CD14-positive monocyte (primary cell): Measurements from ENCODE around the gene H1-8. TPM values are rescaled to one million over a fixed set of nuclear protein-coding genes. Genes with fewer than 3 reads are reported as not detected.

Experiments used
- DNase-seq, 3 donors: peaks; one replicate each; pipeline ENCODE4 v3.0.0-alpha.2; 2011 to 2022
- H2AFZ ChIP-seq: 2 replicates; pipeline ENCODE4 v1.6.0; 2012; ENCODE audit warnings: mild to moderate bottlenecking, low read depth, low read length, inconsistent platforms; ENCODE audit not compliant: insufficient read depth, poor library complexity, severe bottlenecking
- H3K27ac ChIP-seq, 2 donors: 1 replicate in 1 of 2; 2 replicates in 1 of 2; pipeline ENCODE4 v1.5.1; 2012 to 2013; ENCODE audit warnings: low read length in 2 of 2, control low read depth in 1 of 2, inconsistent platforms in 1 of 2, low read depth in 1 of 2, mild to moderate bottlenecking in 1 of 2
- H3K27me3 ChIP-seq, 2 donors: one replicate each; pipeline versions ENCODE4 v1.6.0 to v1.6.1; 2011 to 2013; ENCODE audit warnings: low read length in 2 of 2; ENCODE audit not compliant: control insufficient read depth in 2 of 2, insufficient read depth in 2 of 2
- H3K36me3 ChIP-seq, 2 donors: replicated peaks in 1 of 2; 1 replicate in 1 of 2; 2 replicates in 1 of 2; pipeline versions ENCODE4 v1.5.1 to v1.6.1; 2012 to 2013; ENCODE audit warnings: low read length in 2 of 2, control low read depth in 1 of 2, inconsistent platforms in 1 of 2, mild to moderate bottlenecking in 1 of 2; ENCODE audit not compliant: insufficient read depth in 2 of 2, control insufficient read depth in 1 of 2
- H3K4me1 ChIP-seq, 2 donors: 1 replicate in 1 of 2; 2 replicates in 1 of 2; pipeline versions ENCODE4 v1.5.1 to v1.6.1; 2012 to 2013; ENCODE audit warnings: low read length in 2 of 2, control low read depth in 1 of 2, inconsistent platforms in 1 of 2, mild to moderate bottlenecking in 1 of 2, moderate library complexity in 1 of 2; ENCODE audit not compliant: insufficient read depth in 2 of 2, control insufficient read depth in 1 of 2
- H3K4me2 ChIP-seq: replicated peaks from 2 replicates; pipeline ENCODE3; 2012; ENCODE audit warnings: low read length, moderate library complexity, mild to moderate bottlenecking; ENCODE audit not compliant: poor library complexity, severe bottlenecking; ENCODE audit errors: extremely low read depth
- H3K4me3 ChIP-seq, 3 experiments: fragments of 200-600 bp in 1 of 3; sonication (generic) in 1 of 3; replicated peaks in 1 of 3; 1 replicate in 2 of 3; 2 replicates in 1 of 3; pipeline ENCODE4 v1.5.1; 2011 to 2013; ENCODE audit warnings: low read length in 3 of 3, mild to moderate bottlenecking in 3 of 3, control low read depth in 2 of 3, low read depth in 2 of 3, inconsistent platforms in 1 of 3, moderate library complexity in 1 of 3
- H3K79me2 ChIP-seq: 2 replicates; pipeline ENCODE4 v1.6.0; 2012; ENCODE audit warnings: mild to moderate bottlenecking, control low read depth, inconsistent platforms, low read length, moderate library complexity; ENCODE audit not compliant: insufficient read depth
- H3K9ac ChIP-seq: 2 replicates; pipeline ENCODE4 v1.6.0; 2017; ENCODE audit warnings: low read length, mild to moderate bottlenecking; ENCODE audit not compliant: insufficient read depth, poor library complexity, severe bottlenecking
- H3K9me3 ChIP-seq, 2 donors: replicated peaks in 1 of 2; 1 replicate in 1 of 2; 2 replicates in 1 of 2; pipeline versions ENCODE4 v1.5.1 to v1.6.1; 2012 to 2013; ENCODE audit warnings: low read length in 2 of 2, control low read depth in 1 of 2; ENCODE audit not compliant: control insufficient read depth in 1 of 2, insufficient read depth in 1 of 2
- H4K20me1 ChIP-seq: 2 replicates; pipeline ENCODE4 v1.6.0; 2012; ENCODE audit warnings: mild to moderate bottlenecking, low read length, control low read depth, moderate library complexity; ENCODE audit not compliant: insufficient read depth
- H3K27ac Mint-ChIP-seq, 7 donors: one replicate each; pipeline ENCODE4 v1.8.0; 2020; ENCODE audit warnings: mild to moderate bottlenecking in 7 of 7, mixed read lengths in 7 of 7, moderate library complexity in 6 of 7, inconsistent platforms in 2 of 7
- H3K27me3 Mint-ChIP-seq, 3 donors: one replicate each; pipeline ENCODE4 v1.8.0; 2021 to 2022; ENCODE audit warnings: low read depth in 3 of 3, mild to moderate bottlenecking in 3 of 3, mixed read lengths in 3 of 3, moderate library complexity in 3 of 3, inconsistent platforms in 1 of 3
- H3K36me3 Mint-ChIP-seq, 2 donors: one replicate each; pipeline ENCODE4 v1.8.0; 2020; ENCODE audit warnings: mixed read lengths in 2 of 2, inconsistent platforms in 1 of 2, mild to moderate bottlenecking in 1 of 2
- H3K4me1 Mint-ChIP-seq: one replicate; pipeline ENCODE4 v1.8.0; 2020; ENCODE audit warnings: mild to moderate bottlenecking, mixed read lengths
- H3K4me3 Mint-ChIP-seq, 2 donors: one replicate each; pipeline ENCODE4 v1.8.0; 2020; ENCODE audit warnings: mild to moderate bottlenecking in 2 of 2, mixed read lengths in 2 of 2, moderate library complexity in 1 of 2
- H3K9me3 Mint-ChIP-seq, 7 donors: one replicate each; pipeline ENCODE4 v1.8.0; 2020 to 2022; ENCODE audit warnings: mixed read lengths in 7 of 7, mild to moderate bottlenecking in 6 of 7, moderate library complexity in 6 of 7, inconsistent platforms in 2 of 7
- CTCF ChIP-seq: fragments of 200-600 bp; IDR thresholded peaks from one replicate; pipeline ENCODE4 v1.8.0; 2022; ENCODE audit warnings: antibody characterized with exemption, mild to moderate bottlenecking
- WGBS: methylation state at CpG from one replicate; pipeline ENCODE4 v1.1.5; 2013; ENCODE audit warnings: missing lambda C conversion rate; ENCODE audit not compliant: insufficient coverage; 5-methylcytosine and 5-hydroxymethylcytosine counted together
- intact Hi-C, 2 donors: fragments of 100-400 bp; cut with micrococcal nuclease; formaldehyde crosslinking; loops; one replicate each; pipeline versions ENCODE4 v1.15.0 to v1.15.1; 2023
- polyA plus RNA-seq, 3 donors: library from polyadenylated mRNA; depleted of rRNA in 1 of 3; unstranded in 2 of 3; stranded (reverse) in 1 of 3; fragments of 300-500 nt in 2 of 3; fragments of >200 nt in 1 of 3; fragmentation: Illumina TruSeq in 2 of 3; gene quantifications; 1 replicate in 2 of 3; 2 replicates in 1 of 3; pipeline ENCODE4 v1.2.3, GENCODE V29; 2012 to 2021

Gene H1-8
- polyA plus RNA-seq, 3 donors: not detected

DNA sequence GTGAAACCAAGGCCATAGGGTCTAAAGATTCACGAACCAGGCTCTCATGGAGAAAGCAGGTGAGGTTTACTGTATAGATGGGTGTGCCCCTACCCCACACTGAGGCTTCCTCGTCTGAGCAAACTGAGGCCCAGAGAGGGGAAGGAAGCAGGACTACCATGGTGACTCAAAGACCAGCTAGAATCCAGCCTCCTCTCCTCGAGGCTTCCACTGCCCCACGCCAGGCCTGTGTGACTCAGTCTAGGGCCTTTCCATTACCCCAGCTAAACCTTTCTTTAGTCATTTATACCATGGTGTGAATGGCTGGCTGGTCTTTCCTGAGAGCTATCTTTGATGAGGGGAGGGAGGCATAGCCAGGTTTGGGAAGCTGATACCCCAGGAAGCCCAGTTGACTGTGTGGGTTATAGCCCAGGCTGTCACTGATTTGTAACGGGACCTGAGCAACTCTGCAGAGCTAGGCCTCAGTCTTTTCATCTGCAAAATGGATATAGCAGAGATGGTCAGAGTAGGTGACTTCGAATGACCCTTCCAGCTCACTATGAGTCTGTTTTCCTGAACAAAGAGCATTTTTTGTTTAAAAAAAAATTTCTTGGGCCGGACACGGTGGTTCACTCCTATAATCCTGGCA is 17.5 kb upstream of the H1-8 start:
- intact Hi-C loops: loop anchor here (5.0 kb wide), 4 partner anchors 33 to 92 kb away; partner anchors contain the start of gene PLXND1 (in 1 of the 2)
- Histone ChIP-seq H3K79me2 (no peaks in the 10 kb centered on the region), H3K4me2 (no peak overlapping the region), H3K27me3 (no peaks in the 10 kb centered on the region), H3K4me1 (peaks cover 47 to 58% of the 10 kb centered on the region in 2 donors), H3K27ac (peak overlapping the region; percentile 97 to 98), H3K9ac (peak overlapping the region; percentile 82), H3K9me3 (no peaks in the 10 kb centered on the region), H2AFZ (no peak overlapping the region), H4K20me1 (no peaks in the 10 kb centered on the region), H3K4me3 (no peak overlapping the region), H3K36me3 (no peaks in the 10 kb centered on the region)
- H3K9me3 Mint-ChIP-seq: no peaks in the 10 kb centered on the region
- peaks cover 1 to 9% of the 10 kb centered on the region in 2 donors for H3K36me3 Mint-ChIP-seq
- peaks cover 0 to 3% (median 2%) of the 10 kb centered on the region in 3 donors for H3K27me3 Mint-ChIP-seq
- no peak for TF ChIP-seq CTCF
- H3K4me1 Mint-ChIP-seq: peaks cover 48% of the 10 kb centered on the region
- H3K27ac Mint-ChIP-seq: peak overlapping the region; percentile 96 to 99 (median 99)
- peak; percentile 92 to 98 (median 97) for DNase-seq
- 87% methylated on average over 4 of the region's 8 CpGs for WGBS
- H3K4me3 Mint-ChIP-seq: peak overlapping the region in 1 of 2 donors; percentile 35

GRCh38 chr3:129526121-129526900 is 16.7 kb upstream of the H1-8 start:
- Histone ChIP-seq H3K27me3 (no peaks in the 10 kb centered on the region), H3K4me3 (no peak overlapping the region), H3K9me3 (no peaks in the 10 kb centered on the region), H3K79me2 (no peaks in the 10 kb centered on the region), H3K27ac (peak overlapping the region; percentile 97 to 98), H3K4me2 (peak overlapping the region; percentile 47), H3K36me3 (no peaks in the 10 kb centered on the region), H4K20me1 (no peaks in the 10 kb centered on the region), H2AFZ (peak overlapping the region; percentile 67), H3K9ac (peak overlapping the region; percentile 82), H3K4me1 (peaks cover 47 to 58% of the 10 kb centered on the region in 2 donors)
- H3K27ac Mint-ChIP-seq: peak overlapping the region; percentile 96 to 99 (median 99)
- H3K4me1 Mint-ChIP-seq: peaks cover 48% of the 10 kb centered on the region
- peak overlapping the region in 1 of 2 donors; percentile 55 for H3K4me3 Mint-ChIP-seq
- intact Hi-C loops: loop anchor here (5.0 kb wide), 4 partner anchors 34 to 91 kb away; partner anchors contain the start of gene PLXND1 (in 1 of the 2)
- peak; percentile 94 to 97 (median 97) for DNase-seq
- peaks cover 1 to 7% of the 10 kb centered on the region in 2 donors for H3K36me3 Mint-ChIP-seq
- TF ChIP-seq CTCF: no peak
- H3K27me3 Mint-ChIP-seq: peaks cover 0 to 6% (median 3%) of the 10 kb centered on the region in 3 donors
- H3K9me3 Mint-ChIP-seq: no peaks in the 10 kb centered on the region
- 30% methylated on average over 3 of the region's 12 CpGs for WGBS
